Endothelial cell (in vitro differentiated cells): ENCODE data around the gene PROK1. TPM values are rescaled to one million over a fixed set of nuclear protein-coding genes. Genes with fewer than 3 reads are reported as not detected.

ENCODE experiments used
- DNase-seq: peaks from one replicate; pipeline ENCODE4 v3.0.0; 2021; ENCODE audit warnings: low spot score
- H3K27ac Mint-ChIP-seq: one replicate; pipeline ENCODE4 v1.8.0; 2021; ENCODE audit warnings: mixed read lengths, inconsistent platforms; ENCODE audit not compliant: unreplicated experiment
- H3K27me3 Mint-ChIP-seq: one replicate; pipeline ENCODE4 v1.8.0; 2021; ENCODE audit warnings: mild to moderate bottlenecking, moderate library complexity, mixed read lengths, inconsistent platforms; ENCODE audit not compliant: unreplicated experiment
- H3K36me3 Mint-ChIP-seq: one replicate; pipeline ENCODE4 v1.8.0; 2021; ENCODE audit warnings: mild to moderate bottlenecking, low read depth, mixed read lengths, inconsistent platforms; ENCODE audit not compliant: unreplicated experiment
- H3K4me1 Mint-ChIP-seq: one replicate; pipeline ENCODE4 v1.8.0; 2021; ENCODE audit warnings: mild to moderate bottlenecking, mixed read lengths, inconsistent platforms; ENCODE audit not compliant: unreplicated experiment
- H3K4me3 Mint-ChIP-seq: one replicate; pipeline ENCODE4 v1.8.0; 2021; ENCODE audit warnings: mild to moderate bottlenecking, mixed read lengths, inconsistent platforms; ENCODE audit not compliant: unreplicated experiment
- H3K9me3 Mint-ChIP-seq: one replicate; pipeline ENCODE4 v1.8.0; 2021; ENCODE audit warnings: mixed read lengths, inconsistent platforms; ENCODE audit not compliant: unreplicated experiment
- CTCF ChIP-seq: fragments of 200-600 bp; sonication (generic); IDR thresholded peaks from one replicate; pipeline ENCODE4 v1.5.0; 2021; ENCODE audit warnings: antibody characterized with exemption; ENCODE audit not compliant: unreplicated experiment
- total RNA-seq: library from RNA; stranded (reverse); fragmentation: NEBNext Ultra II Directional; extraction: Animal tissue kit (Norgen Biotek cat#: 25700); gene quantifications from one replicate; pipeline ENCODE4 v1.2.1, GENCODE V29; 2021; ENCODE audit not compliant: unreplicated experiment

PROK1 gene
- total RNA-seq, 1 donor from 2014 or later: not detected

- peak; percentile 36 for TF ChIP-seq CTCF
- H3K36me3 Mint-ChIP-seq: no peaks in the 10 kb centered on the region
- no peak for DNase-seq
- H3K4me3 Mint-ChIP-seq: no peak overlapping the region
- peaks cover 1% of the 10 kb centered on the region for H3K27me3 Mint-ChIP-seq
- H3K4me1 Mint-ChIP-seq: peaks cover 3% of the 10 kb centered on the region
- no peaks in the 10 kb centered on the region for H3K9me3 Mint-ChIP-seq
- no peak overlapping the region for H3K27ac Mint-ChIP-seq
These were observed 26.6 kb downstream of the PROK1 start for GRCh38 chr1:110477445-110477957.

- peaks cover 1% of the 10 kb centered on the region for H3K27me3 Mint-ChIP-seq
- no peaks in the 10 kb centered on the region for H3K9me3 Mint-ChIP-seq
- no peak for TF ChIP-seq CTCF
- no peak overlapping the region for H3K4me3 Mint-ChIP-seq
- no peak overlapping the region for H3K27ac Mint-ChIP-seq
- H3K36me3 Mint-ChIP-seq: no peaks in the 10 kb centered on the region
- DNase-seq: no peak
- peaks cover 5% of the 10 kb centered on the region for H3K4me1 Mint-ChIP-seq
These were observed 27.2 kb downstream of the PROK1 start for GRCh38 chr1:110477967-110478640.

- no peak for TF ChIP-seq CTCF
- Mint-ChIP-seq H3K27me3 (peaks cover 1% of the 10 kb centered on the region), H3K36me3 (no peaks in the 10 kb centered on the region), H3K4me3 (no peak overlapping the region), H3K4me1 (peaks cover 8% of the 10 kb centered on the region), H3K27ac (no peak overlapping the region), H3K9me3 (no peaks in the 10 kb centered on the region)
- DNase-seq: no peak
These were observed 27.9 kb downstream of the PROK1 start for GRCh38 chr1:110478886-110479285.

GRCh38 chr1:110480356-110481096, 29.6 kb downstream of the PROK1 start:
- Mint-ChIP-seq H3K9me3 (no peaks in the 10 kb centered on the region), H3K4me3 (no peak overlapping the region), H3K4me1 (peaks cover 8% of the 10 kb centered on the region), H3K27me3 (peaks cover 1% of the 10 kb centered on the region), H3K36me3 (no peaks in the 10 kb centered on the region), H3K27ac (no peak overlapping the region)
- no peak for TF ChIP-seq CTCF
- no peak for DNase-seq
